Esophagus muscularis mucosa (tissue), 4 donors: ENCODE data around the gene POTEB2. TPM values are rescaled to one million over a fixed set of nuclear protein-coding genes. Genes with fewer than 3 reads are reported as not detected.
"Not testable (repeated sequence)": the region's sequence is repeated elsewhere in the genome, so short reads cannot be mapped to it uniquely, and the experiment has no call there.

Experiments used
- DNase-seq: peaks from one replicate; pipeline ENCODE4 v3.0.0-alpha.2; 2017; ENCODE audit errors: extremely low spot score
- H3K27ac ChIP-seq, 4 donors: fragments of 200-600 bp; sonication (generic); replicated peaks in 1 of 4; 1 replicate in 3 of 4; 2 replicates in 1 of 4; pipeline ENCODE4 v1.5.1; 2016 to 2019; ENCODE audit warnings: mild to moderate bottlenecking in 1 of 4
- H3K27me3 ChIP-seq, 4 donors: fragments of 200-600 bp; sonication (generic); one replicate each; pipeline versions ENCODE4 v1.5.1 to v1.6.0; 2016 to 2019
- H3K36me3 ChIP-seq, 4 donors: fragments of 200-600 bp; sonication (generic); one replicate each; pipeline ENCODE4 v1.5.1; 2016 to 2019
- H3K4me1 ChIP-seq, 4 donors: fragments of 200-600 bp; sonication (generic); one replicate each; pipeline ENCODE4 v1.5.1; 2016 to 2019
- H3K4me3 ChIP-seq, 4 donors: fragments of 200-600 bp; sonication (generic); 1 replicate in 2 of 4; 2 replicates in 2 of 4; pipeline ENCODE4 v1.5.1; 2016 to 2019; ENCODE audit warnings: mild to moderate bottlenecking in 4 of 4, moderate library complexity in 1 of 4
- H3K9me3 ChIP-seq, 4 donors: fragments of 200-600 bp; sonication (generic); 1 replicate in 3 of 4; 2 replicates in 1 of 4; pipeline ENCODE4 v1.5.1; 2016 to 2019
- WGBS: methylation state at CpG from one replicate; pipeline ENCODE4 v1.1.5; 2018; 5-methylcytosine and 5-hydroxymethylcytosine counted together
- intact Hi-C: fragments of 100-400 bp; cut with DNase I; formaldehyde crosslinking; loops from one replicate; pipeline ENCODE4 v1.15.1; 2023
- small RNA-seq, 3 donors: library from RNA; depleted of rRNA; stranded (forward); fragments of <200 nt; gene quantifications; one replicate each; pipeline ENCODE3, GENCODE V24; 2016
- total RNA-seq, 4 donors: library from RNA; depleted of rRNA; stranded (reverse); fragments of >200 nt; gene quantifications; one replicate each; pipeline versions ENCODE4 v1.1.0 to v1.2.1, GENCODE V29; 2016

POTEB2 gene
- total RNA-seq: not detected

- DNase-seq, H3K36me3 ChIP-seq, H3K27me3 ChIP-seq, intact Hi-C loops, H3K27ac ChIP-seq, H3K9me3 ChIP-seq, H3K4me1 ChIP-seq, H3K4me3 ChIP-seq: not testable (repeated sequence)
- WGBS: no CpG with 5 or more reads among the region's 9 CpGs
Observed at GRCh38 chr15:20866214-20866613, at the start of gene POTEB2. TSS of gene POTEB2 (minus strand) at chr15:20866314. CDS start at chr15:20866281, 33 bp downstream.

GRCh38 chr15:20879916-20880315 lies 13.8 kb upstream of the POTEB2 start:
- H3K4me3 ChIP-seq, DNase-seq, H3K36me3 ChIP-seq, H3K27me3 ChIP-seq, intact Hi-C loops, H3K9me3 ChIP-seq, H3K27ac ChIP-seq, H3K4me1 ChIP-seq: not testable (repeated sequence)
- no CpG with 5 or more reads among the region's 5 CpGs for WGBS

- H3K36me3 ChIP-seq, H3K27me3 ChIP-seq, H3K9me3 ChIP-seq, H3K4me3 ChIP-seq, intact Hi-C loops, DNase-seq, H3K27ac ChIP-seq, H3K4me1 ChIP-seq: not testable (repeated sequence)
- no CpG with 5 or more reads among the region's 48 CpGs for WGBS
Observed at GRCh38 chr15:20878464-20878863, 12.3 kb upstream of the POTEB2 start.

GRCh38 chr15:20877819-20878218 lies 11.7 kb upstream of the POTEB2 start:
- H3K4me3 ChIP-seq, H3K4me1 ChIP-seq, DNase-seq, H3K9me3 ChIP-seq, H3K27me3 ChIP-seq, H3K36me3 ChIP-seq, H3K27ac ChIP-seq, intact Hi-C loops: not testable (repeated sequence)
- WGBS: no CpG with 5 or more reads among the region's 37 CpGs

Small RNA genes lying within 50 kb of the gene (small RNA-seq; reads per million reads assigned to genes)
- 0 reads per million in 3 donors for gene AC012414.2
- gene MIR3118-2: 0 reads per million in 3 donors
- 0 reads per million in 3 donors for gene RNU6-749P
- gene ZNF519P2: 0 reads per million in 3 donors
